Thyroid gland (tissue), 4 donors: ENCODE results near the gene KRT9. TPM values are rescaled to one million over a fixed set of nuclear protein-coding genes. Genes with fewer than 3 reads are reported as not detected.
"Not testable (repeated sequence)": the region's sequence is repeated elsewhere in the genome, so short reads cannot be mapped to it uniquely, and the experiment has no call there.

Experiments
- DNase-seq, 2 donors: peaks; one replicate each; pipeline ENCODE4 v3.0.0-alpha.2; 2019
- H3K27ac ChIP-seq, 3 donors: fragments of 200-600 bp; sonication (generic); 1 replicate in 2 of 3; 2 replicates in 1 of 3; pipeline ENCODE4 v1.5.1; 2016 to 2019; ENCODE audit warnings: mild to moderate bottlenecking in 1 of 3, moderate library complexity in 1 of 3
- H3K27me3 ChIP-seq: fragments of 200-600 bp; sonication (generic); one replicate; pipeline ENCODE4 v1.5.1; 2019
- H3K36me3 ChIP-seq, 2 donors: fragments of 200-600 bp; sonication (generic); one replicate each; pipeline ENCODE4 v1.5.1; 2016 to 2019
- H3K4me1 ChIP-seq, 2 donors: fragments of 200-600 bp; sonication (generic); one replicate each; pipeline ENCODE4 v1.5.1; 2017 to 2019
- H3K4me3 ChIP-seq, 3 donors: fragments of 200-600 bp; sonication (generic); replicated peaks in 1 of 3; 1 replicate in 2 of 3; 2 replicates in 1 of 3; pipeline ENCODE4 v1.5.1; 2016; ENCODE audit warnings: mild to moderate bottlenecking in 1 of 3
- H3K9me3 ChIP-seq: fragments of 200-600 bp; sonication (generic); one replicate; pipeline ENCODE4 v1.5.1; 2017
- POLR2A ChIP-seq, 2 donors: fragments of 450-650 bp; IDR thresholded peaks; one replicate each; pipeline ENCODE4 v1.6.1; 2017; ENCODE audit warnings: antibody characterized with exemption in 2 of 2, mild to moderate bottlenecking in 2 of 2, moderate library complexity in 1 of 2
- WGBS, 2 donors: methylation state at CpG; one replicate each; pipeline ENCODE4 v1.1.5; 2017; 5-methylcytosine and 5-hydroxymethylcytosine counted together
- intact Hi-C: fragments of 100-400 bp; cut with DNase I; formaldehyde crosslinking; loops from one replicate; pipeline ENCODE4 v1.15.1; 2023
- total RNA-seq, 4 donors: library from RNA; depleted of rRNA; stranded (reverse); fragments of >200 nt; gene quantifications; one replicate each; pipeline ENCODE4 v1.2.3, GENCODE V29; 2016
- TF ChIP-seq, protein P1 (sequence below), 6 experiments: fragments of 200-600 bp in 3 of 6; fragments of 450-650 bp in 3 of 6; sonication (generic) in 3 of 6; IDR thresholded peaks; one replicate each; pipeline ENCODE4 v1.5.1; 2016 to 2019; ENCODE audit warnings: antibody characterized with exemption in 6 of 6, mild to moderate bottlenecking in 2 of 6, inconsistent platforms in 1 of 6, moderate library complexity in 1 of 6

The KRT9 gene
- total RNA-seq, 4 donors from 2014 or later = not detected

DNA sequence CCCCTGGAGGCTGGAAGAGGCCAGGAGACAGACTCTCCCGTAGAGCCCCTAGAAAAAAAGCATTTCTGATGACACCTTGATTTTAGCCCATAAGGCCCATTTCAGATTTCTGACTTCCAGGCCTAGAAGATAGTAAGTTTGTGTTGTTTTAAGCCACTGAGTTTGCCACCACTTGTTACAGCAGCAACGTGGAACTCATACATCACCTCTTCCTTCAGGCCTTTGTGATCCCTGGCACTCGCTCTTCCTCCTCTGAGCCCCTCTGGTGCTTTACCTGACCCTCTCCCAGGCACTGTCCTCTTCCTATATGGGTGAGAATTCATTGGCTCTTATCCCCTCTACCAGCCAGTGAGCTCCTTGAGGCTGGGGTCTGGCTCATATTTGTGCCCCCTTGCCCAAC is 25.0 kb downstream of the KRT9 start:
- WGBS, 2 donors = 85 to 87% methylated on average over 3 of the region's 3 CpGs
- H3K4me1 ChIP-seq = peaks cover 7 to 14% of the 10 kb centered on the region in 2 donors
- no peak overlapping the region for H3K4me3 ChIP-seq
- H3K9me3 ChIP-seq = no peaks in the 10 kb centered on the region
- TF ChIP-seq, protein P1, sequence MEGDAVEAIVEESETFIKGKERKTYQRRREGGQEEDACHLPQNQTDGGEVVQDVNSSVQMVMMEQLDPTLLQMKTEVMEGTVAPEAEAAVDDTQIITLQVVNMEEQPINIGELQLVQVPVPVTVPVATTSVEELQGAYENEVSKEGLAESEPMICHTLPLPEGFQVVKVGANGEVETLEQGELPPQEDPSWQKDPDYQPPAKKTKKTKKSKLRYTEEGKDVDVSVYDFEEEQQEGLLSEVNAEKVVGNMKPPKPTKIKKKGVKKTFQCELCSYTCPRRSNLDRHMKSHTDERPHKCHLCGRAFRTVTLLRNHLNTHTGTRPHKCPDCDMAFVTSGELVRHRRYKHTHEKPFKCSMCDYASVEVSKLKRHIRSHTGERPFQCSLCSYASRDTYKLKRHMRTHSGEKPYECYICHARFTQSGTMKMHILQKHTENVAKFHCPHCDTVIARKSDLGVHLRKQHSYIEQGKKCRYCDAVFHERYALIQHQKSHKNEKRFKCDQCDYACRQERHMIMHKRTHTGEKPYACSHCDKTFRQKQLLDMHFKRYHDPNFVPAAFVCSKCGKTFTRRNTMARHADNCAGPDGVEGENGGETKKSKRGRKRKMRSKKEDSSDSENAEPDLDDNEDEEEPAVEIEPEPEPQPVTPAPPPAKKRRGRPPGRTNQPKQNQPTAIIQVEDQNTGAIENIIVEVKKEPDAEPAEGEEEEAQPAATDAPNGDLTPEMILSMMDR (IDR thresholded peaks at IDR 0.05) = no peak
- no peak for TF ChIP-seq POLR2A (IDR thresholded peaks at IDR 0.05)
- no peaks in the 10 kb centered on the region for H3K36me3 ChIP-seq
- DNase-seq = no peak
- intact Hi-C loops = loop anchor here (5.0 kb wide), 2 partner anchors 100 to 635 kb away; no protein-coding TSS in a partner anchor
- no peak overlapping the region for H3K27ac ChIP-seq
- H3K27me3 ChIP-seq = no peaks in the 10 kb centered on the region

DNA sequence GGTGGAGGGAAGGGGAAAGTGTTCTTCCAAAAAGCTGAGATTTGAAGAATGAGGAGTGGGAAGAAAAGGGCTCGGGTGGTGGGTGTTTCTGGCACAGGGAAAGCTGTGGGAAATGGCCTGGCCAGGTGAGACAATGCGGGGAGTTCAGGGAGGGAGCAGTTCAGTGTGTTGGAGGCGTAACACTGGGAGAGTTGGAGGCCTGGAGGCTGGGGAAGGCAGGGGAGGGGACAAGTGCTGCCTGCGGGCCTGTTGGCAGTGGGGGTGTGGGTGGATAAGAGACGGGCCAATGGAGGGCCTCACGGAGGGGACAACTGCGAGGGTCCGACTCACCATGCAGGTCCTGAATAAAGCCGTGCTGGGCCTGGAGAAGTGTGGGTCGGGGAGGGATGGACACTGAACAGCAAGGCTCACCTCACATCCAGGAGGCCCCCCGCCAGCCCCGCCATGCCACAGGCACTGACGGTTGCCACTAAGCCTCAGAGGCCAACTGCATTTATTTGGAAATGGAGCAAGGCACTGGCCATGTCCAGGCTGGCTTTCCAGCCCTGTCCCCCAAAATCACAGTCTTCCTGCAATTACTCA is 25.9 kb downstream of the KRT9 start:
- Histone ChIP-seq H3K9me3 (no peaks in the 10 kb centered on the region), H3K4me3 (no peak overlapping the region), H3K27ac (no peak overlapping the region), H3K27me3 (no peaks in the 10 kb centered on the region), H3K4me1 (peaks cover 7 to 14% of the 10 kb centered on the region in 2 donors), H3K36me3 (no peaks in the 10 kb centered on the region)
- TF ChIP-seq, protein P1 (IDR thresholded peaks at IDR 0.05) = no peak
- no peak for TF ChIP-seq POLR2A (IDR thresholded peaks at IDR 0.05)
- 71 to 81% methylated on average over 9 to 13 of the region's 13 CpGs for WGBS, 2 donors
- intact Hi-C loops = loop anchor here (5.0 kb wide), 2 partner anchors 101 to 634 kb away; no protein-coding TSS in a partner anchor
- no peak for DNase-seq

DNA sequence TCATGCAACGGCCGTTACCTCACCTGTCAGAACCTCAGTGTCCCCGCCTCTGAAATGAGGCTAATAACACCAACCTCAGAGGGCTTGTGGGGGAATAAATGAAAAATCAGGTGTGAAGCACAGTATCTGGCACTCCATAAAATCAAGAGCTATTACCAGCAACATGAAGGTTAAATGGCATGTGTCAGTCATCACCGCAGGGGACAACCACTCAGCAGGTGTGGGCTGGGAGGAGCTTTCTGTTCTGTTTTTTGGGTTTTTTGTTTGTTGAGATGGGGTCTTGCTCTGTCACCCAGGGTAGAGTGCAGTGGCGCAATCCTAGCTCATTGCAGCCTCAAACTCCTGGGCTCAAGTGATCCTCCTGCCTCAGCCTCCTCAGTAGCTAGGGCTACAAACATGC is 26.9 kb downstream of the KRT9 start:
- 90 to 97% methylated on average over 5 of the region's 5 CpGs for WGBS, 2 donors
- no peak for DNase-seq
- intact Hi-C loops = loop anchor here (5.0 kb wide), 2 partner anchors 102 to 633 kb away; no protein-coding TSS in a partner anchor

DNA sequence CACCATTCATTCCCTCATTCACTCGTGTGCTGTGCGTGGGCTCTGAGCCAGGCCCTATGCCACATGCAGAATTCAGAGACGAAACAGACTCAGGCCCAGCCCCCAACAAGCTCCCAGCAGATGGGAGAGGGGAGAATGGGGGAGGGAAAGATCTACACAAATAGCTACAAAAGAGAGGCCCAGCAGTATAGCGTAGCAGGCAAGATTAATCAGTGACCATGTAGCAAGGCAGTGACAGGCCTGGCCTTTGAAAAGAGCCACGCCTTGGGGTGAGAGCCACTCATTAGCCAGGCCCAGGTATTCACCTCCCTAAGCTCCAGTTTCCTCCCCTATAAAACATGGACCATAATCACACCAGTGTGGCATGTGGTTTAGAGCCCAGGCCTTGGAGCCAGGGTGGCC is 27.4 kb downstream of the KRT9 start:
- no peaks in the 10 kb centered on the region for H3K36me3 ChIP-seq
- H3K9me3 ChIP-seq = no peaks in the 10 kb centered on the region
- no peak overlapping the region for H3K4me3 ChIP-seq
- no peak for DNase-seq
- intact Hi-C loops = no loop called here
- TF ChIP-seq, protein P1 (IDR thresholded peaks at IDR 0.05) = no peak
- TF ChIP-seq POLR2A (IDR thresholded peaks at IDR 0.05) = no peak
- no peaks in the 10 kb centered on the region for H3K27me3 ChIP-seq
- no peak overlapping the region for H3K27ac ChIP-seq
- WGBS, 2 donors = 58 to 65% methylated on average over 4 to 5 of the region's 5 CpGs
- peaks cover 7 to 14% of the 10 kb centered on the region in 2 donors for H3K4me1 ChIP-seq

More for the DNA sequence above, 26.9 kb downstream of the KRT9 start:
- Histone ChIP-seq H3K27ac (no peak overlapping the region), H3K27me3 (no peaks in the 10 kb centered on the region), H3K4me1 (peaks cover 7 to 14% of the 10 kb centered on the region in 2 donors), H3K36me3 (no peaks in the 10 kb centered on the region), H3K4me3 (no peak overlapping the region), H3K9me3 (no peaks in the 10 kb centered on the region)
- no peak for TF ChIP-seq POLR2A (IDR thresholded peaks at IDR 0.05)
- TF ChIP-seq, protein P1 (IDR thresholded peaks at IDR 0.05) = no peak

DNA sequence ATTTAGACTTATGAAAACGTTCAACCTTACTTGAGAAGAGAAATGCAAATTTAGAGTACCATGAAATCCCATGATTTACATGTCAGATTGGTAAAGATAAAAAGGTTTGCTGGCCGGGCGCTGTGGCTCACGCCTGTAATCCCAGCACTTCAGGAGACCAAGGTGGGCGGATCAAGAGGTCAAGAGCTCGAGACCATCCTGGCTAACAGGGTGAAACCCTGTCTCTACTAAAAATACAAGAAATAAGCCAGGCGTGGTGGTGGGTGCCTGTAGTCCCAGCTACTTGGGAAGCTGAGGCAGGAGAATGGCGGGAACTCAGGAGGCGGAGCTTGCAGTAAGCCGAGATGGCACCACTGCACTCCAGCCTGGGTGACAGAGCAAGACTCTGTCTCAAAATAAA is 29.1 kb downstream of the KRT9 start:
- H3K4me1 ChIP-seq, H3K9me3 ChIP-seq, H3K36me3 ChIP-seq, H3K27ac ChIP-seq, intact Hi-C loops, DNase-seq, H3K27me3 ChIP-seq, H3K4me3 ChIP-seq: not testable (repeated sequence)
- 84 to 88% methylated on average over 10 of the region's 10 CpGs for WGBS, 2 donors
